ENCODE data around the gene ZNF580.

Gene ZNF580, protein sequence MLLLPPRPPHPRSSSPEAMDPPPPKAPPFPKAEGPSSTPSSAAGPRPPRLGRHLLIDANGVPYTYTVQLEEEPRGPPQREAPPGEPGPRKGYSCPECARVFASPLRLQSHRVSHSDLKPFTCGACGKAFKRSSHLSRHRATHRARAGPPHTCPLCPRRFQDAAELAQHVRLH

DNA sequence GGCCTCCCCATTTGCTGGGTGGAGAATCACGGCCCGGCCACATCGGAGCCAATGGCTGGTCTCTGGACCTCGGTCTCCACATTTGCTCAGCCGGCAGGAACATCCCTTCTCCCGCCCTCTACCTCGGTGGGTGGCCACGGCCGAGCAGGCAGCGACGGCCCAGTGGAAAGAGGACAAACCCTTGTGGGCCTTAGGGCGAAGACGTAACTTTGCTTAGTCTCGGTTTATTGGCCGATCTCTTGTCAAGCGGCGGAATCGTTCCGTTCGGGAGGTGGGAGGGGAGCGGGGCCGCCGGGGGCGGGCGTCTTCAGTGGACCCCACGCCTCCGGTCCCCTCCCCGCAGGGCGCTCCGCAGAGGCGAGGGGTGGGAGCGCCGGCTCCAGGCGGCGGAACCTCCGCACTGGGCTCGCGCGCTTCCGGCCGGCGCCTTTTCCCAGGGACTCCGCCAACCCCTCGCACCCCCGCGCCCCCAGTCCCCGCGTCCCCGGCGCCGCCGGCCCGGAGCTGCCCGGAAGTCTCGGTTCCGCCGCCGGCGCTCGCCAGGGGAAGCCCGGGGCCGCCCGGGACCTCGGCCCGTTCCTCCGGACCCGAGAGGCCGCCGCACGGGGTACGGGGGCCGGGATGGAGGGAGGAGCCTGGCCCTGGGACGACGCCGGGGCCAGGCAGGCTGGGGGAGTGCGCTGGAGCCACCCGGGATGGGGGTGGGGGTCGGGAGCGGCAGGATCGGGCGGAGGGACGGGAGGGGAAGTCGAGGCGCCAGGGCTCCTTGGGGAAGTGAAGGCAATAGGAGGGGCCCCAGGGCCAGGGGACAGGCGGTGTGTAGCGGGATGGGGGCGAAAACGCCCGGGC lies at the start of gene ZNF580:
Gene ZNF580 (plus strand): TSS at position 426 of the 849 bp plus-strand sequence. CDS start 1,507 bp downstream, outside the sequence.
- DNase-seq (ENCODE audit: low read depth): no peak

DNA sequence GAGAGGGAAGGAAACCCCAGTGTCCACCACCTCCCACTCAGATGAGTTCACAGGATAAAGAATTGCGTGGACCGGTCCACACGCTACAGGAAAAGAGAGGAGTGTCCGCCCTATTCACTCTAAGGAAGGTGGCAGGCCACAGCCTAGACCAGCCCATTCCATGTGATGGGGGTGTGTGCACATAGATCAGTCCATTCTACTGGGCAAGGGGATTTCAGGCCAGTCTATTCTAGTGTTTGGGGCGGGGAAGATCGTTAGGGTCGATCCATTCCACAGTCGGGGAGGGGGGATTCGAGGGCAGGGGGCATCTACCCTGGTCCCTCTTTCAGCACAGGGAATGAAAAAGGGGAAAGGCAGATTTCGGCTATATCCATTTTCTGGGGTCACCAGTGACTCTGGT lies 49.2 kb upstream of the ZNF580 start:
- no peak for DNase-seq (ENCODE audit: low read depth)

DNA sequence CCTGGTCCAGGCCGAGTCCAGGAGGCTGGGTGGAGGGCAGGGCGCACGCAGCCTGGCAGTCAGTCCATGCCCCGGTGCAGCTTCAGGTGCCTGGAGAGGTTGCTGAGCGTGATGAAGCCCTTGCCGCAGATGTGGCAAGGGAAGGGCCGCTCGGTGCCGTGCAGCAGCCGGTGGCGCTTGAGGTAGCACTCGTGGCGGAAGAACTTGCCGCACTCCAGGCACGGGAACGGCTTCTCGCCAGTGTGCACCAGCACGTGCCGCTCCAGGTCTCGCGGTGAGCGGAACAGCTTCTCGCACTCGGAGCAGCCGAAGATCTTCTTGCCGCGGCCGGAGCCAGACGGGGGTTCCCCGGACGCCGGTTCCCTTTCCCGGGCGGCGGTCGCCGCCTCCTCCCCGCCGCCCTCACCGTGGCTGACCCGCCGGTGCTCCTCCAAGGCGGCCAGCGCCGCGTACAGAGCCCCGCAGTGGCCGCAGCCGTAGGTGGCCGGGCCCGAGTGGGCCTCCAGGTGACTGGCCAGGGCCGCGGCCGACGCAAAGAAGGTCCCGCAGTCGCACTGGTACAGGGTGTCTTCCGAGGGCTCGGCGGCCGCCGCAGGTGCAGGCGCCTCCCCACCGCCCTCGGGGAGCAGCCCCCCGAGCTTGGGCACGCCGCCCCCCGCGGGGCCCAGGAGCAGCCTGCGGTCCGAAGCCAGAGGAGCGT lies 48.3 kb upstream of the ZNF580 start:
- no peak for DNase-seq (ENCODE audit: low read depth)

DNA sequence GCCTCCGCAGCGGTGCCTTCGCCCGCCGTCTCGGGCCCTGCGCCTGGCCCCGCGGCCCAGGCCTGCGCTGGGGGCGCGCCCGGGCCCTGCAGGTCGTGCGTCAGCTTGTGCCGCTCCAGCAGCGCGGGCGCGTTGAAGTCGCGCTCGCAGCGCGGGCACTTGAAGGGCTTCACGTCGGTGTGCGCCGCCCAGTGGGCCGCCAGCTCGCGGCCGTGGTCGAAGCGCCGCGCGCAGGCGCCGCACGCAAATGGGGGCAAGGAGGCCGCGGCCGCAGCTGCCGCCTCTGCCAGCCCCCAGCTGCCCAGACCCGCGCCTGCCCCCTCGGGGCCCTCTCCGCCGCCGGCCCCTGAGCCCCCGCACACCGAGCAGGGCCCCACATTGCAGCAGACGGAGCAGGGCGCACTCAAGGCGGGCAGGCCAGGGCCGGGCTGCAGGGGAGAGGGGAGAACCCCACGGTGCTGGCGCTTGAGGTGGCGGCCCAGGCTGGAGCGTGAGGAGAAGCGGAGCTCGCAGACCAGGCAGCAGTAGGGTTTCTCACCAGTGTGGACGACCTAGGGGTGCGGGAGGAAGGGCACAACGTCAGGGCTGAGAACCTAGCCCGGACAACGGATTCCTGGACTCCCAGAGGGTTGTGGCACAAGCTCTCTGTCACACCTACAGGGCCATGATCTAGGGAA lies 47.6 kb upstream of the ZNF580 start:
- no peak for DNase-seq (ENCODE audit: low read depth)

DNA sequence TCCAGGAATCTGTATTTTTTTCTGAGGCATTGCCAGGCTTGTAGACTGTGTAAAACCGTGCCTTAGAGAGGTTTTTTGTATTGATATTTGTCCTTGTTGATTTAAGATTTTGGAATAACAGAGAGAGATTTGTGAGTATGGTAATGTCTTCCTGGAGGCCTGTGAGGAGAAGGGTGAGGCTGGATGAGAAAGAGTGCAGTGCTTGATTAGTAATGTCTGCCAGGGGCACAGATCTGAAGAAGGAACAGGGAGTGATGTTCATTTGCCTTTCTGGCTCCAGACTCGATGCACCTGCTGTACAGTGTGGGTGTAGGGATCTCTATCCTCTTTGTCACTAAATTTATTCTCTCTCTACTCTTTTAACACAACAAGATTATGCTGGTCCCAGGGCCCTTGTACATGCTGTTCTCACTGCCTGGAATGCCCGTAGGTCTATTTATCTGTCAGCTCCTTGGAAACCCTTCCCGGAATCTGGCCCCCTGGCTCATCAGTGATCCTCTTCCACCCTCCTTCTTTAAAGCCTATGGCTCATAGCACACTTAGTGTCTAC lies 45.7 kb upstream of the ZNF580 start:
- DNase-seq (ENCODE audit: low read depth): no peak

DNA sequence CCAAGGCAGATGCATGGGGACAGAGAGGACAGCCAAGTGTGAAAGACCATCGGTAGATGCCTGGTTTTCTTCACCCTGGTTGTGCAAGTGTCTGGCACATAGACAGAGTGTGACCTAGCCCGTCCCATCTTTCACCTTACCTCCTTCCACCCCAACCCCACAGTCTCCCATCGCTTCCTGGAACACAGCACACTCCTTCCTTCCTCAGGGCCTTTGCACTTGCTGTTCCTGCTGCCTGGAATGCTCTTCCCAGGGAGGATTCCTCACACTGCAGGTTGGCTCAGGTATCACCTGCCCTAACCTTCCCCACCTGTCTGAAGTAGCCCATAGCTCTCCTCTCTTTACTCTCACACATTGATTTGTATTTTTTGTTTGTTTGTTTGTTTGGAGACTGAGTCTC lies 44.5 kb upstream of the ZNF580 start:
- no peak for DNase-seq (ENCODE audit: low read depth)

DNA sequence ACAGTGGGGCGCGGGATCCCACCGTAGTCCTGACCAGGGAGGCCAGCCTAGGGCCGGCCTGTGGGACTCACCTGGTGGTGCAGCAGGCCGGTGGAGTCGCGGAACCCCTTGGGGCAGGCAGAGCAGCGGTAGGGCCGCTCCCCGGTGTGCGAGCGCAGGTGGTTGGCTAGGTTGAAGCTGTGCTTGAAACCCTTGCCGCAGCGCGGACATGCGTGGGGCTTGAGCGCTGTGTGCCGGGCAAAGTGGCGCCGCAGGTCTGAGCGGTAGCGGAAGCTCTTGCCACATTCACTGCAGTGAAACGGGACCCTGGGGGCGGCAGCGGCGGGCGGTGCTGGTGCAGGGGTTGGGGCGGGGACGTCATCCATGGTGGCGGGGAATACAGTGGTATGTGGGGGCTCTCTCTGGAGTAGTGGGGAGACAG lies 43.3 kb upstream of the ZNF580 start:
- DNase-seq (ENCODE audit: low read depth): no peak

DNA sequence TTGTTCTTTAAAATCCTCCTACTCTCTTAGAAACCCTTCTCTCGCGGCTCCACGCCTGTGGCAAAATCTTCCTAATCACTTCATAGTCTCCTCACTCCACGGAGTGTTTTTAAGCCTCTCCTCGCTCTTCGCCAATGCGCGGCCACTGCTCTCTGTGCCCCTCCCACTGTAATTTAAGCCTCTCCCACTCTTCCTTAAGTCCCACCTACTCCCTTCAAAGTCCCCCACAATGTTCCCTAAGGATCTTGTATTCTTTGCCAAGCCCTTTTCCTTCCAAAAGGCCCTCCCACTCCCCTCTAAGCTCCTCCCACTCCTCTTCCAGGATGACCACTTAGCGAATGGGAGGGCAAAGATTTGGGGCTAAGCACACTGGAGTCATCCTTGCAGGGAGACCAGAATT lies 42.8 kb upstream of the ZNF580 start:
- DNase-seq (ENCODE audit: low read depth): no peak

DNA sequence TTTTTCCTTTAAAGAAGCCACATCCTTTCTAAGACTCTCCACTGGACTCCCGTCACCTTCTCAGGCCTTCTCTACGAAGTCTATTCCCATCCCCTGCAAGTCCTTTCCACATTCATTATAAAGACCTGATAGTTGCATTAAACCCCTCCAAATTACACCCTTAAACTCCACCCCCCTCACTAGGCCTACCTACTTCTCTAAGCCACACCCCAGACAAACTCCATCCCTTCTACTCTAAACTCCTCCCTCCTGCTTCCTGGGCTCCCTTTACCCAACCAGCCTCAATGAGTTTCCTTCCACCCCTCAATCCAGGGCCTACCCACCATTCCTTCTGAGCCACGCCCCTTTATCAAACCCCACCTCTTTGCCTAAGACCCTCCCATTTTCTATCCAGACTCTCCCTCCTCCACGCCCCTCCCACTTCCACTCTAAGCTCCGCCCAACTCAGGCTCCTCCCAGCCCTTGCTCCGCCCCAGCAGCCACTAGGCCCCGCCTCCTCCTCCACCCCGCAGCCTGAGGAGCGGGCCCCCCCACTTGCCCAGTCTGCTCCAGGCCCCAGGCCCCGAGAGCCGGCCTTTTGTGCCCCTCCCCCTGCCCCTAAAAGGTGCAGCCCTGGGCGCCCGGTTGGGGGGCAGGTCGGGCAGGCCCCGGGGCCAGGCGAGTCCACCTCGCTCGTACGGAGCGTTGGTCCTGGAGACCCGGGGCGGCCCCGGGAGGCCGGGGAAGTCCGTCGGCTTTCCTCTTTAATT lies 41.9 kb upstream of the ZNF580 start:
- peak; percentile 87 for DNase-seq (ENCODE audit: low read depth)

DNA sequence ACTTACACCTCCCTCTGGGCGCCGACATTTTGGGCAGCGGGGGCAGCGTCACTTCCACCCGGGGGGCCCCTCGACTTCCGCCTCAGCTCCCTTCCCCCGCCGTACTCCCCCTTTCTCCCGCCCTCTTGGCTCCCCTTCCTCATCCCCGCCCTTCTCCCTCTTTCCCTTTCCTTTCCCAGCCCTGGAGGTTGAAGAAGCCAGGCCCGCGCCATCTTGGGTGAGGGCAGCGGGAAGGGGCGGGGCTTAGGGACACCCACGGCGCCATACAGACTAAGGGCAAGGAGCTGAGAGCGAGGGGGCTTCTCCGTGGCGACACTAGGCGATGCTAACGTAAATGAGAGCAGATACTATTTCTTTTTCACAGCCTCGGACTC lies 41.3 kb upstream of the ZNF580 start, which contains the start of gene FIZ1:
Gene FIZ1 (minus strand): TSS at position 50 of the 374 bp plus-strand sequence. CDS start 1,652 bp downstream, outside the sequence.
- peak; percentile 98 for DNase-seq (ENCODE audit: low read depth)

DNA sequence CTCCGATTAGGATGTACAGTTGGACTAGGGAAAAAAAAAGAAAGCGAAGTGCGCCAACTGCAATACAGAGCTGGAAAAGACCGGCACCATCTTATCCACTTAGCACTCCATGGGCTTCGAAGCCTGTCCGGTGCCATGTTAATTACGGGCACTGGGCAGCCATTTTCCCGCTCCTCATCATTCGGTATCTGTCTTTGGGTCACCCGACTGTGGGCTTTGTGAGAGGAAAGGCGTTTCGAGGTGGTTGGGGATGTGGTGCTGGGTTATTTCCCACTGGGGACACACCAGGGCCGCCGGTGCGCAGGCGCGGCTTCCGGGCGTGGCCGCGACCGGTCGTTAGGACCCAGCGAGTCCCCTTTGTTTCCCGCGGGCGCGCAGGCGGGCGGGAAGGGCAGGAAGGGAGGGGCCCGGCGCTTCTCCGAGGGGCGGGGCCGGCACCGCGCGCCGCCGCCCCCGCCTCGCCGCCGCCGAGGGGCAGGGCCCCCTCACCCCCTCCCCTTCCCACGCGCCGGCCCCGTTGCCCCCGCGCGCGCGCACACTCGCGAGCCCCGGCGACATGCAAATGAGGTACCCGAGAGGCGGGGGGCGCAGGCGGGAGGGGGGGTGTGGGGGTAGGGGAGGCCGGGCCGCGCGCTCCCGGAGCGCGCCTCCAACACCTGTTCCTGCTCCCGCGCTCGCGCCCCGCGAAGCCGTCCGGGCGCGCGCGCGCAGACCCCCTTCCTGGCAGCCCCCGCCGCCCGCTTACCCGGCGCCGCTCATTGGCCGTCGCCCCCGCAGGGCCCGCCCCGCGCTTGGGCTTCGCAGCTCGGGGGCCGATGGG lies 40.8 kb upstream of the ZNF580 start, which contains the start of gene ZNF524:
Gene ZNF524 (plus strand): TSS at position 447 of the 820 bp plus-strand sequence. CDS start 1,825 bp downstream, outside the sequence.
- DNase-seq (ENCODE audit: low read depth): peak; percentile 80

DNA sequence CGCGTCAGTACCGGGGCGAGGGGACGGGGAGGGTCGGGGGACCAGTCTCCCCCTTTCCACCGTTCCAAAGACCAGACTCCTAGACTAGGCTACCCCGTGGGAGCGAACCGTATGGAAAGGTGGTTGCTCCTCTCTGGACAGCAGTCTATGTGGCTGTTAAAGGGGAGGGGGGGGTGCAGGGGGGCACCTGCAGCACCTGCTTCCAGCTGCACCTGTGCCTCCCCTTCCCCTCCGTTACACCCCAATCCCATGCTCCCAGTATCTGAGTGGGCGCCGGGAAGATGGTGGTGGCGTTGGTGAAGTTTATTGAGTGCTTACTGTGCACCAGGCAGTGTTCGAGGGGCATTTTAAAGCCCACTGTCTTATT lies 40.2 kb upstream of the ZNF580 start:
- DNase-seq (ENCODE audit: low read depth): no peak

DNA sequence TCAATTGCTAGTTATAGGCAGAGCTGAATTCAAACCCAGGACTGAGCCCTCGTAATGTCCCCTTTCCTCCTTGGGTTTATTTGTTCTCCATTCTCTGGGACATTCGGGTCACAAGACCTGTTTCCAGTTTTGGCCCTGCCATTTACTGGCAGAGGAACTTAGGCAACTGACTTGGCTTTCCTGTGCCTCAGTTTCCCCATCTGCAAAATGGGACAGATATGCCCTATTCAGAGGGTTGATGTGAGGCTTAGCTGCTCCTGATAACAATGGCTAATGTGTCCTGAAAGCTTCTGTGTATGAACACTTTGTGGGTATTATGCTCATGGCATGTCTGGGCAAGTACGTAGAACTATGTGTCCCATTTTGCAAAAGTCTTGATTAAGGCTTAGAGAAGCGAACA lies 39.7 kb upstream of the ZNF580 start:
- DNase-seq (ENCODE audit: low read depth): no peak

DNA sequence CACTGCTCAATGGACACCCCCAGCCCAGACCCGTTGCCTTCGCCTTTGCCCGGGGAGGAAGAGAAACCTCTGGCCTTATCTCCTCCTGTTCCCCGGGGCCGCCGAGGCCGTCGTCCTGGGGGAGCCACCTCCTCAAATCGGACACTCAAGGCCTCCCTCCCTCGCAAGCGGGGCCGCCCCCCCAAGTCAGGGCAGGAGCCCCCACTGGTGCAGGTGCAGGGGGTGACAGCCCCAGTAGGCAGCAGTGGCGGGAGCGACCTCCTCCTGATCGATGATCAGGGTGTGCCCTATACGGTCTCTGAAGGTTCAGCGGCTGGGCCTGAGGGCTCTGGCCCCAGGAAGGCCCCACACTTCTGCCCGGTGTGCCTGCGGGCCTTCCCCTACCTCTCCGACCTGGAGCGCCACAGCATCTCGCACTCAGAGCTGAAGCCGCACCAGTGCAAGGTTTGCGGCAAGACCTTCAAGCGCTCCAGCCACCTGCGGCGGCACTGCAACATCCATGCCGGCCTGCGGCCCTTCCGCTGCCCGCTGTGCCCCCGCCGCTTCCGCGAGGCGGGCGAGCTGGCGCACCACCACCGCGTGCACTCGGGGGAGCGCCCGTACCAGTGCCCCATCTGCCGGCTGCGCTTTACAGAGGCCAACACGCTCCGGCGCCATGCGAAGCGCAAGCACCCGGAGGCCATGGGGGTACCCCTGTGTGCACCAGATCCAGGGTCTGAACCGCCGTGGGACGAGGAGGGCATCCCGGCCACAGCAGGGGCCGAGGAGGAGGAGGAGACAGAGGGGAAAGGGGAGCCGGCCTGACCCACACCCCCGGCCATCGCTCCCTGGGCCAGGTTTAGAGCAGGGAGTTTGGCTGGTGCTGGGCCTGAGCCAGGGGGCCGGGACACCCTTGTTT lies 38.4 kb upstream of the ZNF580 start:
- DNase-seq (ENCODE audit: low read depth): no peak

DNA sequence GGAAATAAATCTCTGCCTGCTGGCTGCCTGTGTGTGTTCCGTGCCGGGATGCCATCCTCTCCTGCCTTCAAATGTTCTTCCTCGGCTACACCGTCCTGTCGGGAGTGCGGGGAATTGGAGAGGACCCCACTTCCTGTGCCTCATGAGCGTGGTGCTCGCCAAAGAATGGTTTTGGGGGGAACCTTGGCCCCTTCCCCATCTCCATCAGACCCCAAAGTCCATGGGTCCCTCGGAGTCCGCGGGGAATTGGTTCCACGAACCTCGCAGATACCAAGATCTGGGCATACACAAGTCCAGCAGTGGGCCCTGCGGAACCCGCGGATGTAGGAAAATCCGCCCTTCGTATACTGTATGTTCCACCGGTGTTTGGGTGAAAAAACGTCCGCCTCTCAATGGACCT lies 37.7 kb upstream of the ZNF580 start:
- no peak for DNase-seq (ENCODE audit: low read depth)

DNA sequence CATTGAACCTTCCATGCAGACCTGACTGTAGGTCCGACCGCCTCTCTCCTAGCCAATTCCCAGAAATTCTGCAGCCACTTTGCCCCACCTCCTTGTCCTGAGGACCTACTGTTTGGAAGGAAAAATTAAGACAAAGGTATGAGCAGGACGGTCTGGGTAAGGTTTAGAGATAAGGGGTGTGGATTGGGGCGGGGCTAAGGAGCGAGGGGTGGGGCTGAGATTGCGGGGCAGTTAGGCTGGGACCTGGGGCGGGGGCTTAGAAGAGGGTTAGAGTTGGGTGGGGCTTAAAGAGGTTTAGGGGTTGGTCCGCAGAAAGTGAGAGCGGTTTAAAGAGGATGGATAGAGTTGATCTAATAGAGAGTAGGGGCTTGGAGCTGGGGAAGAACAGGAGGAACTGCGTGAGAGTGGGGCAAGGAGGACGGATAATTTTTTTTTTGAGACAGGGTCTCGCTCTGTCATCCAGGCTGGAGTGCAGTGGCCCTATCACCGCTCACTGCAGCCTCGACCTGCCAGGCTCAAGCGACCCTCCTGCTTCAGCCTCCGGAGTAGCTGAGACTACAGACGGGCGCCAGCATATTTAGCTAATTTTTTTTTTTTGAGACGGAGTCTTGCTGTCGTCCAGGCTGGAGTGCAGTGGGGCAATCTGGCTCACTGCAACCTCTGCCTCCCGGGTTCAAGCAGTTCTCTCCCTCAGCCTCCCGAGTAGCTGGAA lies 37.1 kb upstream of the ZNF580 start:
- DNase-seq (ENCODE audit: low read depth): no peak

DNA sequence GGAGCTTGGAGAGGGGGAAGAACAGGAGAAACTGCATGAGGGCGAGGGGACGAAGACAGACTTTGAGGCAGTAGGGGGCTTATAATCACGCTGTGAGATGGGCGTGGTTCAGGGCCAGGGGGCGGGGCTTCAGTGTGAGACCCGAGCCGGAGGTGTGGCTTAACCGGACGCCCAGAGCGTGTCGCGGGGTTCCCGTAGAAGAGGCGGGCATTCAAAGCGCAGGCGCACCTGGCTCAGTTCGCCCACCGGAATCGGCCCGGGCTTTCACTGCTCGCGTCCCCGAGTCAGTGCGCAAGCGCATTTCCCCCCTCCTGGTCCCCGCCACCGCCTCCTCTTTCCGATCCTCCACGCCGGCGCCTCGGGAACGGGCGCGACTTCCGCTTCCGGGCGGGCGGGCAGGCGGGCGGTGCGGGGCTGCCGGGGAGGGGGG lies 35.6 kb upstream of the ZNF580 start:
- peak; percentile 93 for DNase-seq (ENCODE audit: low read depth)

DNA sequence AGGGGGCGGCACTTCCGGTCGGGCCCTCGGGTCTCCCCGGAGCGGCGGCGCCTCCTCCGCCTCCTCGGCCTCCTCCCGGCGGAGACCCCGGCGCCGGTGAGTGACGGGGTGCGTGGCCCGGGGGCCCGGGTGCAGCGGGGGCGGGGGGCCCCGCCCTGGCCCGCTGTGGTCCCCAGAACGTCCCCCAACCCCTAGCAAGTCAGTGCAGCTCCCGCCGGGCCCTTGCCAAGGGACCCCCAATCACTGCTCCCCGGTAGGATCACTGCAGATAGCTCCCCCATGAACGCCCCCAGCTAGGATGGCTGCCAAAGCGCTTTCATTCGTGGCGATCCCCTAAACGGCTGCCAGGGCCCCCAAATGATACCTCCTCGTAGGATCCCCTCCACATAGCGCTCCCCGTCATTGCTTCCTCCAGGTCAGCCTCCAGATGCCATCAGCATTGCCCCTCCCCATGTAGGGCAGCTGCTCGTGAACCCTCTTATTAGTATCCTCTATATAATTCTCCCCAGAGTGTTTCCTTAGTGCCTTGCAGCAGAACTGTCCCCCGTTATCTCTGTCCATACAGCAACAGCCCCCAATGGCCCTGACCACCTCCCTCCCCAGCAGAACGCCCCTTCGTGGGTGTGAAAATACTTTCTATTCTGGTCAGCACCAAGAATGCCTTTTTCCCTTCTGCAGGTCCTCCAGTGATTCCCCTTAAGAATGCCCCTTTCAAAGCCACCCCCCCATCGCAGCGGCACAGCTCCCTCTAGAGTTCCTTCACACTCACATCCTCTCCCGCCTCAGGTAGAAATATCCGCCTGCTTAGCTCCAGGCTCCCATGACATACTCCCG lies 34.9 kb upstream of the ZNF580 start, which contains the start of gene ZNF865:
Gene ZNF865 (plus strand): TSS at position 11 of the 834 bp plus-strand sequence. CDS start 7,972 bp downstream, outside the sequence.
- peak; percentile 75 for DNase-seq (ENCODE audit: low read depth)
